Gastrocnemius medialis (tissue), 4 donors: Measurements from ENCODE around the gene DPP9.

Experiments
- CTCF ChIP-seq, 5 experiments: fragments of 450-650 bp in 3 of 5; fragments of 200-600 bp in 2 of 5; sonication (generic) in 2 of 5; IDR thresholded peaks in 4 of 5; conservative IDR thresholded peaks in 1 of 5; 1 replicate in 4 of 5; 2 replicates in 1 of 5; pipeline ENCODE4 v1.5.1; 2016 to 2019; ENCODE audit warnings: antibody characterized with exemption in 5 of 5, mild to moderate bottlenecking in 3 of 5, moderate library complexity in 3 of 5
- POLR2A ChIP-seq, 2 donors: fragments of 450-650 bp; IDR thresholded peaks; one replicate each; pipeline ENCODE4 v1.6.1; 2017; ENCODE audit warnings: antibody characterized with exemption in 2 of 2, mild to moderate bottlenecking in 2 of 2, moderate library complexity in 2 of 2

- TF ChIP-seq CTCF (IDR thresholded peaks at IDR 0.05 in 4 of 5, conservative IDR thresholded peaks at IDR 0.05 in 1 of 5) (no peak), POLR2A (IDR thresholded peaks at IDR 0.05) (no peak)
Observed at GRCh38 chr19:4755459-4755858, 31.8 kb upstream of the DPP9 start.
